ENCODE data around the gene OR8H1.

OR8H1 gene

GRCh38 chr11:56271092-56271491 is 21.0 kb downstream of the OR8H1 start:
- H3K18ac ChIP-seq (ENCODE audit: low read depth in 1 of 2, low read length in 2 of 2) = no peak overlapping the region
- no peak overlapping the region for H3K23ac ChIP-seq (ENCODE audit: low read length in 2 of 2)
- H3K4ac ChIP-seq (ENCODE audit: low read depth in 1 of 2, low read length in 2 of 2) = no peak overlapping the region
- H3K79me1 ChIP-seq (replicated peaks; ENCODE audit: low read length, poor library complexity, severe bottlenecking) = no peaks in the 10 kb centered on the region
- no peak overlapping the region for H2BK120ac ChIP-seq (ENCODE audit: low read depth, low read length)
- no peaks in the 10 kb centered on the region for H3K36me3 ChIP-seq (ENCODE audit: control insufficient read depth in 1 of 2, insufficient read depth in 2 of 2, low read depth in 1 of 2, low read length in 2 of 2)
- no peaks in the 10 kb centered on the region for H3K4me1 ChIP-seq (ENCODE audit: control insufficient read depth, insufficient read depth, low read depth, low read length)
- no peak overlapping the region for H4K91ac ChIP-seq (ENCODE audit: low read length)
- H4K8ac ChIP-seq (ENCODE audit: low read length) = no peak overlapping the region
- H2BK12ac ChIP-seq (ENCODE audit: low read length in 2 of 2) = no peak overlapping the region
- no peak overlapping the region for H2BK5ac ChIP-seq (ENCODE audit: low read depth, low read length, poor library complexity, severe bottlenecking)
- no peak overlapping the region for H3K4me3 ChIP-seq (ENCODE audit: insufficient read depth in 1 of 2, low read depth in 1 of 2, low read length in 2 of 2)
- no peak overlapping the region for H2AFZ ChIP-seq (ENCODE audit: low read depth, low read length)
- no peak for DNase-seq
- no peak overlapping the region for H3K9ac ChIP-seq (ENCODE audit: low read length)
- no peaks in the 10 kb centered on the region for H3K27me3 ChIP-seq (ENCODE audit: control insufficient read depth in 1 of 2, insufficient read depth in 1 of 2, low read length in 2 of 2)
- no peak overlapping the region for H2AK5ac ChIP-seq (ENCODE audit: low read length, severe bottlenecking)
- H3K14ac ChIP-seq (ENCODE audit: low read length in 2 of 2) = no peak overlapping the region
- no peak overlapping the region for H2BK15ac ChIP-seq (ENCODE audit: low read depth, poor library complexity, severe bottlenecking)
- 25% methylated on average over 1 of the region's 3 CpGs for WGBS
- no peak overlapping the region for H3K27ac ChIP-seq (ENCODE audit: low read length, poor library complexity, severe bottlenecking)
- H3K4me2 ChIP-seq (ENCODE audit: low read length, poor library complexity, severe bottlenecking) = no peak overlapping the region
- H3K9me3 ChIP-seq (ENCODE audit: control insufficient read depth, low read length) = peaks cover 10% of the 10 kb centered on the region

- Histone ChIP-seq H4K91ac (ENCODE audit: low read length) (no peak within 1 kb of the TSS), H2AFZ (ENCODE audit: low read depth, low read length) (no peak within 1 kb of the TSS), H3K27ac (ENCODE audit: low read length, poor library complexity, severe bottlenecking) (no peak within 1 kb of the TSS), H3K4me2 (ENCODE audit: low read length, poor library complexity, severe bottlenecking) (no peak within 1 kb of the TSS), H3K36me3 (ENCODE audit: control insufficient read depth in 1 of 2, insufficient read depth in 2 of 2, low read depth in 1 of 2, low read length in 2 of 2) (no peaks in the 10 kb centered on the region), H2BK5ac (ENCODE audit: low read depth, low read length, poor library complexity, severe bottlenecking) (no peak within 1 kb of the TSS), H2BK120ac (ENCODE audit: low read depth, low read length) (no peak within 1 kb of the TSS), H2BK15ac (ENCODE audit: low read depth, poor library complexity, severe bottlenecking) (no peak within 1 kb of the TSS), H4K8ac (ENCODE audit: low read length) (no peak within 1 kb of the TSS), H3K4me3 (ENCODE audit: insufficient read depth in 1 of 2, low read depth in 1 of 2, low read length in 2 of 2) (no peak within 1 kb of the TSS), H3K23ac (ENCODE audit: low read length in 2 of 2) (no peak within 1 kb of the TSS), H3K14ac (ENCODE audit: low read length in 2 of 2) (no peak within 1 kb of the TSS), H2BK12ac (ENCODE audit: low read length in 2 of 2) (no peak within 1 kb of the TSS), H3K79me1 (replicated peaks; ENCODE audit: low read length, poor library complexity, severe bottlenecking) (no peaks in the 10 kb centered on the region), H3K9ac (ENCODE audit: low read length) (no peak within 1 kb of the TSS), H3K4ac (ENCODE audit: low read depth in 1 of 2, low read length in 2 of 2) (no peak within 1 kb of the TSS), H2AK5ac (ENCODE audit: low read length, severe bottlenecking) (no peak within 1 kb of the TSS), H3K18ac (ENCODE audit: low read depth in 1 of 2, low read length in 2 of 2) (no peak within 1 kb of the TSS), H3K4me1 (ENCODE audit: control insufficient read depth, insufficient read depth, low read depth, low read length) (no peaks in the 10 kb centered on the region), H3K9me3 (ENCODE audit: control insufficient read depth, low read length) (peaks cover 9% of the 10 kb centered on the region), H3K27me3 (ENCODE audit: control insufficient read depth in 1 of 2, insufficient read depth in 1 of 2, low read length in 2 of 2) (no peaks in the 10 kb centered on the region)
- no peak for DNase-seq
These were observed 40.1 kb downstream of the OR8H1 start, which contains the start of gene OR5T3 for GRCh38 chr11:56251954-56252353. Gene OR5T3, plus strand, starts transcription at chr11:56252254. Its CDS starts 0 bp downstream, at chr11:56252254.
